WTC11 (cell line): Measurements from ENCODE around the gene PADI6. TPM values are rescaled to one million over a fixed set of nuclear protein-coding genes. Genes with fewer than 3 reads are reported as not detected.
A peak's percentile ranks its signal among the peaks of the same experiment; 100 is the strongest.
"Not testable (repeated sequence)": the region's sequence is repeated elsewhere in the genome, so short reads cannot be mapped to it uniquely, and the experiment has no call there.

Experiments used
- ATAC-seq: fragments of 200-7000 bp; cut with Tn5 transposase; 2 replicates; pipeline ENCODE4 v1.10.0; 2021; ENCODE audit warnings: mild to moderate bottlenecking, moderate library complexity
- CTCF ChIA-PET: fragments of 300-600 bp; sonication (Branson Sonifier 250); formaldehyde crosslinking; loops from one replicate; lab custom pipeline; 2021; ENCODE audit warnings: antibody characterized with exemption; lab: Charles Lee
- POLR2A ChIA-PET: fragments of 350-600 bp; sonication (Branson Sonifier 250); formaldehyde crosslinking; loops from one replicate; lab custom pipeline; 2021; ENCODE audit warnings: antibody characterized with exemption; lab: Charles Lee
- DNase-seq: peaks from one replicate; pipeline ENCODE4 v3.0.0; 2021; ENCODE audit warnings: low spot score
- H3K27ac Mint-ChIP-seq: 2 replicates; pipeline ENCODE4 v1.8.0; 2021; ENCODE audit warnings: mixed read lengths
- H3K27me3 Mint-ChIP-seq: 2 replicates; pipeline ENCODE4 v1.8.0; 2021; ENCODE audit warnings: low read depth, mild to moderate bottlenecking, moderate library complexity, mixed read lengths
- H3K36me3 Mint-ChIP-seq: 2 replicates; pipeline ENCODE4 v1.8.0; 2021; ENCODE audit warnings: mixed read lengths
- H3K4me1 Mint-ChIP-seq: 2 replicates; pipeline ENCODE4 v1.8.0; 2022; ENCODE audit warnings: mixed read lengths
- H3K4me3 Mint-ChIP-seq: 2 replicates; pipeline ENCODE4 v1.8.0; 2021; ENCODE audit warnings: mild to moderate bottlenecking, moderate library complexity, mixed read lengths
- H3K9me3 Mint-ChIP-seq: 2 replicates; pipeline ENCODE4 v1.8.0; 2021; ENCODE audit warnings: mixed read lengths
- AR ChIP-seq: fragments of 250-450 bp; sonication (Bioruptor Pico); IDR thresholded peaks from 2 replicates; pipeline ENCODE4 v1.9.0; 2021; ENCODE audit warnings: mild to moderate bottlenecking
- CTCF ChIP-seq: fragments of 200-600 bp; IDR thresholded peaks from 2 replicates; pipeline ENCODE4 v1.8.0; 2022; ENCODE audit warnings: antibody characterized with exemption
- ELF4 ChIP-seq: sonication (generic); formaldehyde crosslinking; IDR thresholded peaks from 2 replicates; pipeline ENCODE4 v1.8.1; 2022; ENCODE audit warnings: low read depth, mild to moderate bottlenecking, moderate library complexity, missing genetic modification reagents
- EMX1 ChIP-seq: fragments of 250-450 bp; sonication (Bioruptor Pico); IDR thresholded peaks from 2 replicates; pipeline ENCODE4 v1.8.0; 2021; ENCODE audit warnings: mild to moderate bottlenecking
- ERG ChIP-seq: fragments of 250-450 bp; sonication (Bioruptor Pico); IDR thresholded peaks from 2 replicates; pipeline ENCODE4 v1.8.0; 2021; ENCODE audit warnings: mild to moderate bottlenecking
- MYBL2 ChIP-seq: sonication (generic); formaldehyde crosslinking; IDR thresholded peaks from 2 replicates; pipeline ENCODE4 v1.8.1; 2023; ENCODE audit warnings: mild to moderate bottlenecking, moderate library complexity, missing genetic modification reagents
- NFATC4 ChIP-seq: fragments of 250-450 bp; sonication (Bioruptor Pico); IDR thresholded peaks from 2 replicates; pipeline ENCODE4 v1.9.0; 2021; ENCODE audit warnings: mild to moderate bottlenecking
- PREB ChIP-seq: sonication (generic); formaldehyde crosslinking; IDR thresholded peaks from 2 replicates; pipeline ENCODE4 v1.8.1; 2022; ENCODE audit warnings: mild to moderate bottlenecking, missing genetic modification reagents, moderate library complexity, borderline replicate concordance
- PRRX2 ChIP-seq: fragments of 250-450 bp; sonication (Bioruptor Pico); IDR thresholded peaks from 2 replicates; pipeline ENCODE4 v1.8.0; 2021; ENCODE audit warnings: mild to moderate bottlenecking
- SMAD4 ChIP-seq: sonication (generic); formaldehyde crosslinking; IDR thresholded peaks from 2 replicates; pipeline ENCODE4 v1.8.0; 2022; ENCODE audit warnings: mild to moderate bottlenecking, missing genetic modification reagents
- STAT6 ChIP-seq: sonication (generic); formaldehyde crosslinking; conservative IDR thresholded peaks from 2 replicates; pipeline ENCODE4 v1.8.1; 2023; ENCODE audit warnings: mild to moderate bottlenecking, low read depth, missing genetic modification reagents, moderate library complexity
- USF1 ChIP-seq: sonication (generic); formaldehyde crosslinking; IDR thresholded peaks from 2 replicates; pipeline ENCODE4 v1.8.0; 2022; ENCODE audit warnings: mild to moderate bottlenecking, missing genetic modification reagents
- ZNF416 ChIP-seq: fragments of 250-450 bp; sonication (Bioruptor Pico); IDR thresholded peaks from 2 replicates; pipeline ENCODE4 v1.9.0; 2021; ENCODE audit warnings: mild to moderate bottlenecking, inconsistent platforms
- ZNF423 ChIP-seq: fragments of 250-450 bp; sonication (Bioruptor Pico); IDR thresholded peaks from 2 replicates; pipeline ENCODE4 v2.1.2; 2022; ENCODE audit warnings: mild to moderate bottlenecking, moderate library complexity
- ZNF532 ChIP-seq: fragments of 250-450 bp; sonication (Bioruptor Pico); IDR thresholded peaks from 2 replicates; pipeline ENCODE4 v1.9.0; 2021; ENCODE audit warnings: mild to moderate bottlenecking, borderline replicate concordance
- total RNA-seq: library from RNA; stranded (reverse); gene quantifications from 3 replicates; pipeline ENCODE4 v1.2.3, GENCODE V29; 2021

PADI6 gene
- total RNA-seq, 1 experiment from 2014 or later: not detected

GRCh38 chr1:17405898-17406759, 34.1 kb downstream of the PADI6 start:
- Mint-ChIP-seq H3K4me1 (peaks cover 49% of the 10 kb centered on the region), H3K9me3 (no peaks in the 10 kb centered on the region), H3K4me3 (no peak overlapping the region), H3K27me3 (no peaks in the 10 kb centered on the region), H3K27ac (peak overlapping the region; percentile 78; the same call in 1 of the 2 replicates), H3K36me3 (peaks cover 42% of the 10 kb centered on the region)
- ATAC-seq (peak; percentile 82), DNase-seq (peak; percentile 89)
- POLR2A ChIA-PET: no interaction called here
- peak; percentile 75 for TF ChIP-seq CTCF
- peak; percentile 85 for TF ChIP-seq PRRX2 (CRISPR knock-in tag)
- no peak for TF ChIP-seq USF1
- peak; percentile 90 for TF ChIP-seq ZNF416 (CRISPR knock-in tag)
- TF ChIP-seq ELF4 (CRISPR knock-in tag): no peak
- 0 out of 2 replicates have a peak, but pooled peaks have one; percentile 52 for TF ChIP-seq ZNF532 (CRISPR knock-in tag)
- peak; percentile 28; the same call in 1 of the 2 replicates for TF ChIP-seq ZNF423 (CRISPR knock-in tag)
- TF ChIP-seq PREB (CRISPR knock-in tag): no peak
- TF ChIP-seq ERG (CRISPR knock-in tag): peak; percentile 23; the same call in 1 of the 2 replicates
- no peak for TF ChIP-seq STAT6 (CRISPR knock-in tag)
- 0 out of 2 replicates have a peak, but pooled peaks have one; percentile 71 for TF ChIP-seq EMX1
- TF ChIP-seq NFATC4 (CRISPR knock-in tag): peak; percentile 71
- 0 out of 2 replicates have a peak, but pooled peaks have one; percentile 29 for TF ChIP-seq MYBL2 (CRISPR knock-in tag)
- no peak for TF ChIP-seq SMAD4 (CRISPR knock-in tag)
- peak; percentile 93 for TF ChIP-seq AR (CRISPR knock-in tag)
- CTCF ChIA-PET: interaction anchor here (0.7 to 2.0 kb wide), 8 partner anchors 9 to 345 kb away, joined by 3 to 6 read pairs (median 4); no protein-coding TSS in a partner anchor

GRCh38 chr1:17406760-17407475, 34.9 kb downstream of the PADI6 start:
- CTCF ChIA-PET: interaction anchor here (0.7 to 2.0 kb wide), 5 partner anchors 24 to 134 kb away, joined by 3 to 6 read pairs (median 3); no protein-coding TSS in a partner anchor
- ATAC-seq, POLR2A ChIA-PET, H3K4me3 Mint-ChIP-seq, H3K27me3 Mint-ChIP-seq, DNase-seq, H3K9me3 Mint-ChIP-seq: not testable (repeated sequence)
- H3K36me3 Mint-ChIP-seq: peaks cover 50% of the 10 kb centered on the region
- H3K27ac Mint-ChIP-seq: peak overlapping the region; percentile 97
- peaks cover 46% of the 10 kb centered on the region for H3K4me1 Mint-ChIP-seq
